Spleen (tissue), 11 donors: ENCODE data around the gene HMMR. TPM values are rescaled to one million over a fixed set of nuclear protein-coding genes. Genes with fewer than 3 reads are reported as not detected.
A peak's percentile ranks its signal among the peaks of the same experiment; 100 is the strongest.

Experiments used
- DNase-seq: peaks from one replicate; pipeline ENCODE4 v3.0.0-alpha.2; 2020
- H3K27ac ChIP-seq, 8 donors: fragments of 200-600 bp; sonication (generic) in 7 of 8; 1 replicate in 4 of 8; 2 replicates in 4 of 8; pipeline versions ENCODE4 v1.5.0 to v1.8.0; 2016 to 2021; ENCODE audit warnings: inconsistent platforms in 4 of 8, mild to moderate bottlenecking in 4 of 8, moderate library complexity in 1 of 8
- H3K27me3 ChIP-seq, 7 donors: fragments of 200-600 bp; sonication (generic) in 6 of 7; replicated peaks in 1 of 7; 1 replicate in 4 of 7; 2 replicates in 3 of 7; pipeline versions ENCODE4 v1.5.0 to v1.8.0; 2016 to 2021; ENCODE audit warnings: inconsistent platforms in 3 of 7, mild to moderate bottlenecking in 1 of 7
- H3K36me3 ChIP-seq, 6 donors: fragments of 200-600 bp; sonication (generic) in 5 of 6; 1 replicate in 4 of 6; 2 replicates in 2 of 6; pipeline versions ENCODE4 v1.5.0 to v1.8.0; 2016 to 2021; ENCODE audit warnings: inconsistent platforms in 2 of 6
- H3K4me1 ChIP-seq, 6 donors: fragments of 200-600 bp; sonication (generic) in 5 of 6; 1 replicate in 3 of 6; 2 replicates in 3 of 6; pipeline versions ENCODE4 v1.5.0 to v1.8.0; 2016 to 2021; ENCODE audit warnings: inconsistent platforms in 3 of 6
- H3K4me3 ChIP-seq, 8 donors: fragments of 200-600 bp; sonication (generic) in 7 of 8; 1 replicate in 4 of 8; 2 replicates in 4 of 8; pipeline versions ENCODE4 v1.5.0 to v1.8.0; 2016 to 2021; ENCODE audit warnings: inconsistent platforms in 4 of 8, mild to moderate bottlenecking in 4 of 8, moderate library complexity in 2 of 8
- H3K9me3 ChIP-seq, 8 donors: fragments of 200-600 bp; sonication (generic) in 7 of 8; 1 replicate in 4 of 8; 2 replicates in 4 of 8; pipeline versions ENCODE4 v1.5.0 to v1.8.0; 2016 to 2021; ENCODE audit warnings: inconsistent platforms in 4 of 8
- POLR2A ChIP-seq, 3 donors: fragments of 450-650 bp; IDR thresholded peaks; one replicate each; pipeline ENCODE4 v1.5.1; 2017; ENCODE audit warnings: antibody characterized with exemption in 3 of 3, mild to moderate bottlenecking in 1 of 3
- POLR2AphosphoS5 ChIP-seq, 3 donors: sonication (generic); formaldehyde crosslinking; IDR thresholded peaks; one replicate each; pipeline ENCODE4 v1.5.1; 2017; ENCODE audit warnings: antibody characterized with exemption in 3 of 3
- WGBS, 5 donors: extraction: QIAGEN DNeasy Blood & Tissue Kit in 3 of 5; methylation state at CpG; one replicate each; pipeline versions ENCODE4 v1.1.5 to v1.1.7; 2013 to 2018; 5-methylcytosine and 5-hydroxymethylcytosine counted together
- intact Hi-C: fragments of 100-400 bp; cut with DNase I; formaldehyde crosslinking; loops from one replicate; pipeline ENCODE4 v1.15.0; 2023; ENCODE audit warnings: low total_unique reads
- polyA plus RNA-seq, 3 donors: library from polyadenylated mRNA; stranded (reverse); fragments of 200-250 nt; gene quantifications; one replicate each; pipeline ENCODE4 v1.2.1, GENCODE V29; 2013
- total RNA-seq, 7 donors: library from RNA; depleted of rRNA in 3 of 7; stranded (reverse); fragments of >200 nt in 3 of 7; fragmentation: NEBNext Ultra II Directional in 4 of 7; extraction: Animal tissue kit (Norgen Biotek cat#: 25700) in 4 of 7; gene quantifications; one replicate each; pipeline versions ENCODE4 v1.1.0 to v1.2.1, GENCODE V29; 2016 to 2021
- TF ChIP-seq, protein P1 (sequence below), 11 experiments: fragments of 200-600 bp in 7 of 11; fragments of 450-650 bp in 4 of 11; sonication (generic) in 4 of 11; IDR thresholded peaks in 8 of 11; conservative IDR thresholded peaks in 3 of 11; 1 replicate in 7 of 11; 2 replicates in 4 of 11; pipeline versions ENCODE4 v1.4.0 to v1.8.0; 2016 to 2021; ENCODE audit warnings: antibody characterized with exemption in 11 of 11, inconsistent platforms in 4 of 11, mild to moderate bottlenecking in 1 of 11
- donor health status: healthy with polysubstance abuse.
- donor health status: DM: no; HTN: no; CAD: no; lungs with moderate emphysema.
- donor health status: DM: no; HTN: no; CAD: no.
- donor health status: Bipolar disorder and iron deficiency.
- donor health status: healthy.
- donor health status: DM: no; HTN: no; CAD: no.
- donor health status: DM: yes; HTN: yes; CAD: no.

Gene HMMR
- total and polyA plus RNA-seq, 10 donors, result 0.65 to 10.4 (median 3.3) TPM

- Histone ChIP-seq H3K36me3 (no peaks in the 10 kb centered on the region), H3K4me1 (peaks cover 24 to 68% (median 55%) of the 10 kb centered on the region in 6 donors), H3K4me3 (peak overlapping the region; percentile 42 to 87 (median 64)), H3K27ac (peak overlapping the region; percentile 97 to 100 (median 98)), H3K9me3 (no peaks in the 10 kb centered on the region), H3K27me3 (no peaks in the 10 kb centered on the region)
- WGBS, 5 donors, result 0 to 1% (median 1%) methylated on average over 7 of the region's 7 CpGs
- TF ChIP-seq, protein P1, sequence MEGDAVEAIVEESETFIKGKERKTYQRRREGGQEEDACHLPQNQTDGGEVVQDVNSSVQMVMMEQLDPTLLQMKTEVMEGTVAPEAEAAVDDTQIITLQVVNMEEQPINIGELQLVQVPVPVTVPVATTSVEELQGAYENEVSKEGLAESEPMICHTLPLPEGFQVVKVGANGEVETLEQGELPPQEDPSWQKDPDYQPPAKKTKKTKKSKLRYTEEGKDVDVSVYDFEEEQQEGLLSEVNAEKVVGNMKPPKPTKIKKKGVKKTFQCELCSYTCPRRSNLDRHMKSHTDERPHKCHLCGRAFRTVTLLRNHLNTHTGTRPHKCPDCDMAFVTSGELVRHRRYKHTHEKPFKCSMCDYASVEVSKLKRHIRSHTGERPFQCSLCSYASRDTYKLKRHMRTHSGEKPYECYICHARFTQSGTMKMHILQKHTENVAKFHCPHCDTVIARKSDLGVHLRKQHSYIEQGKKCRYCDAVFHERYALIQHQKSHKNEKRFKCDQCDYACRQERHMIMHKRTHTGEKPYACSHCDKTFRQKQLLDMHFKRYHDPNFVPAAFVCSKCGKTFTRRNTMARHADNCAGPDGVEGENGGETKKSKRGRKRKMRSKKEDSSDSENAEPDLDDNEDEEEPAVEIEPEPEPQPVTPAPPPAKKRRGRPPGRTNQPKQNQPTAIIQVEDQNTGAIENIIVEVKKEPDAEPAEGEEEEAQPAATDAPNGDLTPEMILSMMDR (IDR thresholded peaks at IDR 0.05 in 8 of 11, conservative IDR thresholded peaks at IDR 0.05 in 3 of 11), result no peak
- TF ChIP-seq POLR2AphosphoS5 (IDR thresholded peaks at IDR 0.05), result no peak
- TF ChIP-seq POLR2A (IDR thresholded peaks at IDR 0.05), result no peak
- intact Hi-C loops, result loop anchor here (5.0 kb wide), 1 partner anchor 43 kb away; the partner anchor contains the start of genes HMMR and NUDCD2
- peak; percentile 70 for DNase-seq
Observed at GRCh38 chr5:163505049-163505367, 44.6 kb downstream of the HMMR start.

DNA sequence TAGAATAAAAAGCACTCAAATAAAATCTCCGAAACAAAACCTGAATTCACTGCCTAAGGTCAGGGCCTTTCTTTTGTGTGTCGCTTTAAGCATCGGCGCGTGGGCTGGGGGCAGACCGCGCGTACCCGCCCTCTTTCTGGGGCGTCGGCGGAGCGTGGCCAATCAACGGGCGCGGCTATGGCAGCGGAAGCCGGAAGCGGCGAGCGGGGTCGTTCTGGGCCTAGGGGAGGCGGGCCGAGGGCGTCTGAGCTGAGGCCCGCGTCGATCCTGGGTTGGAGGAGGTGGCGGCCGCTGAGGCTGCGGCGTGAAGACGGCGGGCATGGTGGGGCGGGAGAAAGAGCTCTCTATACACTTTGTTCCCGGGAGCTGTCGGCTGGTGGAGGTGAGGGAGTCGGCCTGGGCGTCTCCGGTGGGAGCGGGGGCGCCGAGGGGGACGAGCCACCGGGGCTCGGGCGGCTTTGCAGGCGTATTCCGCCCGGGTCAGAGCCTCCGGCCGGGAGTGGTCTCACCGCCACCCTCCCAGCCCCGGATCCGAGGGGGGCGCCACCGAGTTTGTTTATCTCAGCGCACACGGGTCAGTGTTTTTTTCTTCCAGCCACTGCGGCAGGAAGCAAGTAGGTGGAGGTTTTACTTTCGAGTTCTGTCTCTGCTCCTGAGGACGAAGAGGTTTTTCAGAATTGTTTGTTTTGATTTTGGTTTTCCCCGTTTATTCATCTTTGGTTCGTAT is 45.1 kb downstream of the HMMR start, which contains the start of gene MAT2B:
Gene MAT2B (plus strand): TSS at position 252 of the 727 bp plus-strand sequence. CDS start 68 bp downstream, at position 320.
- peak; percentile 99 for DNase-seq
- H3K27ac ChIP-seq, result peak within 1 kb of the TSS; percentile 97 to 100 (median 98)
- no peaks in the 10 kb centered on the region for H3K27me3 ChIP-seq
- WGBS, 5 donors, result 0 to 1% (median 0%) methylated on average over 31 to 64 of the region's 64 CpGs
- H3K4me1 ChIP-seq, result peaks cover 27 to 73% (median 59%) of the 10 kb centered on the region in 6 donors
- TF ChIP-seq POLR2A (IDR thresholded peaks at IDR 0.05) (peak; percentile 77 to 94 (median 82)), POLR2AphosphoS5 (IDR thresholded peaks at IDR 0.05) (peak; percentile 98 to 100 (median 99))
- TF ChIP-seq, protein P1 (IDR thresholded peaks at IDR 0.05 in 8 of 11, conservative IDR thresholded peaks at IDR 0.05 in 3 of 11), result peak in 10 of 11 experiments; percentile 51 to 76 (median 60)
- H3K36me3 ChIP-seq, result no peaks in the 10 kb centered on the region
- H3K9me3 ChIP-seq, result no peaks in the 10 kb centered on the region
- H3K4me3 ChIP-seq, result peak within 1 kb of the TSS; percentile 42 to 87 (median 64)
- intact Hi-C loops, result loop anchor here (5.0 kb wide), 1 partner anchor 43 kb away; the partner anchor contains the start of genes HMMR and NUDCD2

DNA sequence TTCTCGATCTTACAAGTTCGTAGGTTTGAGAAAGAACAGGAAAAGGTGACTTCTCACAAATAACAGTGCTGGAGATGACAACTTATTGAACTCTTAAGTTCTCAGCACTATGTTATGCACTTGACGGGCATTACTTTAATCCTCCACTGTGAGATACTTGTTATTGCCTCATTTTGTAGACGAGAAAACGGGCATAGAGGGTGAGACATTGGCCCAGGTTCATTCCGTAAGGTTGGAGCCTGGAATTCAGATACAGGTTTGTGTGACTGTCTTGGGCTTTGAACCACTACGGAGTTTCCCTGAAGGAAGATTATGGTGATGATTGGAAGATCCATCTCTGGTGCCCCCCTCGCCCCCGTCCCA is 45.6 kb downstream of the HMMR start:
- H3K9me3 ChIP-seq, result no peaks in the 10 kb centered on the region
- TF ChIP-seq POLR2A (IDR thresholded peaks at IDR 0.05), result no peak
- TF ChIP-seq, protein P1 (IDR thresholded peaks at IDR 0.05 in 8 of 11, conservative IDR thresholded peaks at IDR 0.05 in 3 of 11), result no peak
- TF ChIP-seq POLR2AphosphoS5 (IDR thresholded peaks at IDR 0.05), result no peak
- H3K27me3 ChIP-seq, result no peaks in the 10 kb centered on the region
- no peaks in the 10 kb centered on the region for H3K36me3 ChIP-seq
- peak overlapping the region; percentile 97 to 100 (median 98) for H3K27ac ChIP-seq
- peaks cover 27 to 79% (median 64%) of the 10 kb centered on the region in 6 donors for H3K4me1 ChIP-seq
- peak overlapping the region; percentile 42 to 87 (median 64) for H3K4me3 ChIP-seq
- intact Hi-C loops, result loop anchor here (5.0 kb wide), 1 partner anchor 44 kb away; the partner anchor contains the start of genes HMMR and NUDCD2
- 0 to 1% (median 0%) methylated on average over 9 of the region's 9 CpGs for WGBS, 5 donors
- DNase-seq, result peak; percentile 81

- Histone ChIP-seq H3K27me3 (no peaks in the 10 kb centered on the region), H3K27ac (peak overlapping the region; percentile 97 to 100 (median 98)), H3K4me3 (peak overlapping the region; percentile 42 to 87 (median 64)), H3K4me1 (peaks cover 28 to 85% (median 70%) of the 10 kb centered on the region in 6 donors), H3K9me3 (no peaks in the 10 kb centered on the region), H3K36me3 (peaks cover 0 to 4% (median 1%) of the 10 kb centered on the region in 6 donors)
- 1 to 4% (median 2%) methylated on average over 8 of the region's 8 CpGs for WGBS, 5 donors
- no peak for TF ChIP-seq POLR2AphosphoS5 (IDR thresholded peaks at IDR 0.05)
- TF ChIP-seq, protein P1 (IDR thresholded peaks at IDR 0.05 in 8 of 11, conservative IDR thresholded peaks at IDR 0.05 in 3 of 11), result no peak
- no peak for TF ChIP-seq POLR2A (IDR thresholded peaks at IDR 0.05)
- intact Hi-C loops, result loop anchor here (5.0 kb wide), 1 partner anchor 44 kb away; the partner anchor contains the start of genes HMMR and NUDCD2
- DNase-seq, result no peak
Observed at GRCh38 chr5:163506726-163507125, 46.3 kb downstream of the HMMR start.
